HG03565 (cell line): ENCODE results near the gene RPS6KA5.

Experiments used
- ATAC-seq: cut with Tn5 transposase; IDR thresholded peaks from one replicate; pipeline ENCODE4 v1.9.1; 2021; ENCODE audit warnings: mild to moderate bottlenecking, moderate library complexity; ENCODE audit not compliant: unreplicated experiment

The RPS6KA5 gene

GRCh38 chr14:90812109-90812508 is 248.3 kb downstream of the RPS6KA5 start:
- no peak for ATAC-seq

- ATAC-seq, result no peak
These were observed 248.8 kb downstream of the RPS6KA5 start for GRCh38 chr14:90811641-90812040.

- no peak for ATAC-seq
These were observed 249.6 kb downstream of the RPS6KA5 start for GRCh38 chr14:90810806-90811205.

GRCh38 chr14:90809530-90810312 is 250.7 kb downstream of the RPS6KA5 start:
- no peak for ATAC-seq

- no peak for ATAC-seq
These were observed 251.5 kb downstream of the RPS6KA5 start for GRCh38 chr14:90808759-90809529.

- ATAC-seq, result no peak
These were observed 253.4 kb downstream of the RPS6KA5 start for GRCh38 chr14:90807060-90807459.

GRCh38 chr14:90805662-90806540 is 254.5 kb downstream of the RPS6KA5 start:
- ATAC-seq, result no peak

GRCh38 chr14:90805084-90805391 is 255.4 kb downstream of the RPS6KA5 start:
- ATAC-seq, result no peak

GRCh38 chr14:90804292-90805083 is 256.0 kb downstream of the RPS6KA5 start:
- ATAC-seq, result no peak

GRCh38 chr14:90803249-90803648 is 257.2 kb downstream of the RPS6KA5 start:
- no peak for ATAC-seq

- ATAC-seq, result no peak
These were observed 261.0 kb downstream of the RPS6KA5 start for GRCh38 chr14:90799420-90799819.

- no peak for ATAC-seq
These were observed 262.5 kb downstream of the RPS6KA5 start for GRCh38 chr14:90797919-90798318.
